Measurements from ENCODE around the gene LRMDA.

Gene LRMDA

GRCh38 chr10:76397181-76398042 is 966.0 kb downstream of the LRMDA start:
- DNase-seq, result no peak

GRCh38 chr10:76398043-76398710 is 966.8 kb downstream of the LRMDA start:
- no peak for DNase-seq

- DNase-seq, result no peak
These were observed 967.8 kb downstream of the LRMDA start for GRCh38 chr10:76399226-76399625.

- DNase-seq, result no peak
These were observed 969.6 kb downstream of the LRMDA start for GRCh38 chr10:76401006-76401405.

- DNase-seq, result no peak
These were observed 972.5 kb downstream of the LRMDA start for GRCh38 chr10:76403912-76404311.

- no peak for DNase-seq
These were observed 973.1 kb downstream of the LRMDA start for GRCh38 chr10:76404531-76404930.

GRCh38 chr10:76405922-76406321 is 974.5 kb downstream of the LRMDA start:
- DNase-seq, result no peak

GRCh38 chr10:76408646-76409045 is 977.2 kb downstream of the LRMDA start:
- no peak for DNase-seq

- no peak for DNase-seq
These were observed 980.5 kb downstream of the LRMDA start for GRCh38 chr10:76411729-76412435.

- no peak for DNase-seq
These were observed 984.1 kb downstream of the LRMDA start for GRCh38 chr10:76415554-76415953.

- no peak for DNase-seq
These were observed 985.2 kb downstream of the LRMDA start for GRCh38 chr10:76416642-76417041.

- no peak for DNase-seq
These were observed 989.3 kb downstream of the LRMDA start for GRCh38 chr10:76420725-76421124.

GRCh38 chr10:76422769-76423168 is 991.3 kb downstream of the LRMDA start:
- no peak for DNase-seq

GRCh38 chr10:76428551-76429367 is 997.3 kb downstream of the LRMDA start:
- DNase-seq, result no peak

GRCh38 chr10:76429368-76430060 is 998.1 kb downstream of the LRMDA start:
- no peak for DNase-seq

GRCh38 chr10:76430061-76430645 is 998.7 kb downstream of the LRMDA start:
- no peak for DNase-seq

- DNase-seq, result no peak
These were observed 1000.9 kb downstream of the LRMDA start for GRCh38 chr10:76432016-76433012.

- no peak for DNase-seq
These were observed 1002.0 kb downstream of the LRMDA start for GRCh38 chr10:76433161-76434005.

- no peak for DNase-seq
These were observed 1003.7 kb downstream of the LRMDA start for GRCh38 chr10:76435157-76435556.

Measured in activated CD4-positive, alpha-beta T cell treated with anti-CD3 and anti-CD28 coated beads, Interleukin-10, Interleukin-2, amounts not matched to agents 100 ng/mL and 50 ng/mL, durations not matched to agents 16 hours and 8 hours (primary cell).